ENCODE data around the gene FAM170B. TPM values are rescaled to one million over a fixed set of nuclear protein-coding genes. Genes with fewer than 3 reads are reported as not detected.
A peak's percentile ranks its signal among the peaks of the same experiment; 100 is the strongest.

The FAM170B gene
- total and polyA plus RNA-seq, 8 donors, result not detected

GRCh38 chr10:49118430-49119074 lies 15.3 kb downstream of the FAM170B start:
- Histone ChIP-seq H3K36me3 (no peaks in the 10 kb centered on the region), H3K4me1 (peaks cover 0 to 15% (median 4%) of the 10 kb centered on the region in 4 donors), H3K27ac (no peak overlapping the region), H3K4me3 (no peak overlapping the region), H3K9me3 (no peaks in the 10 kb centered on the region), H3K27me3 (peaks cover 0 to 26% (median 4%) of the 10 kb centered on the region in 3 donors)
- TF ChIP-seq CTCF (IDR thresholded peaks at IDR 0.05) (no peak), EP300 (IDR thresholded peaks at IDR 0.05) (no peak), POLR2AphosphoS5 (IDR thresholded peaks at IDR 0.05) (no peak), POLR2A (IDR thresholded peaks at IDR 0.05) (no peak)
- no peak for DNase-seq
- 47 to 67% (median 56%) methylated on average over 6 of the region's 6 CpGs for WGBS, 5 donors
- intact Hi-C loops (cut with DNase I; ENCODE audit: low total_unique reads), result no loop called here

DNA sequence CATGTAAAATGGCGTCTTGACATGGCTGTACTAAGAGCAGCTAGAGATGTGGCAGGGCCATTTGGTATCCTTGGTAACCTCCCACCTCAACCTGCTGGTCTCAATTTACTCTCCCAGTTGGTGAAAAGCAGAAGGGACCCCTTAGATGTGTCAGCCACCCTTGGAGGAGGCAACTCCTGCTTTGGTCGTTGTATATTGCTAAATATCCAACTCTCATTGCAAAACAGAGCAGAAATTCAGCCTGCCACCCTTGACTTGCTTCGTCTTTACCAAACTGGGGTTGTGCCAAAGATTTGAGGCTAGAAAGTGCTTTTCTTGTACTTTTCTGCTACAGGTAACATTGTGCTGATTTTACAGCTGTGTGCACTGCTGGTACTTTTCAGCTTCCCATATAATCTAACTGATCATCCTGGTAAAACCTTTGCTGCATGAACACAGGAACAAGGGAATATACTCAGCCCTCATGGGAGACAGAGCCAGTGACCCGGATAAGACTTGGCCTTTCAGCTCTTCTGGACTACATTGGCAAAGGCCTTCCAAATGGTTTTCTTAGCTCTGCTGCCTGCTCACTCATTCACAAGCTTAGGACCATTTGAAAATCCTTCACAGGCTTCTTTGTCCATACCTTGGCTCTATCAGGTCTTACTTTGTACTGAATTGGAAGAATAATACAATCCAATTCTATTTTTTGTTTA lies 16.3 kb downstream of the FAM170B start:
- no peak for DNase-seq
- H3K4me1 ChIP-seq, result peaks cover 0 to 25% (median 8%) of the 10 kb centered on the region in 4 donors
- no peaks in the 10 kb centered on the region for H3K9me3 ChIP-seq
- TF ChIP-seq POLR2A (IDR thresholded peaks at IDR 0.05) (no peak), CTCF (IDR thresholded peaks at IDR 0.05) (no peak), POLR2AphosphoS5 (IDR thresholded peaks at IDR 0.05) (no peak), EP300 (IDR thresholded peaks at IDR 0.05) (no peak)
- peaks cover 0 to 26% (median 4%) of the 10 kb centered on the region in 3 donors for H3K27me3 ChIP-seq
- no peak overlapping the region for H3K27ac ChIP-seq
- H3K4me3 ChIP-seq, result no peak overlapping the region
- 75 to 85% (median 79%) methylated on average over 4 of the region's 4 CpGs for WGBS, 5 donors
- intact Hi-C loops (cut with DNase I; ENCODE audit: low total_unique reads), result no loop called here
- H3K36me3 ChIP-seq, result no peaks in the 10 kb centered on the region

- WGBS, 5 donors, result 81 to 90% (median 82%) methylated on average over 5 of the region's 5 CpGs
- Histone ChIP-seq H3K27me3 (peaks cover 0 to 26% (median 4%) of the 10 kb centered on the region in 3 donors), H3K36me3 (no peaks in the 10 kb centered on the region), H3K27ac (peak overlapping the region in 1 of 5 donors; percentile 70), H3K9me3 (no peaks in the 10 kb centered on the region), H3K4me1 (peaks cover 0 to 33% (median 12%) of the 10 kb centered on the region in 4 donors), H3K4me3 (no peak overlapping the region)
- intact Hi-C loops (cut with DNase I; ENCODE audit: low total_unique reads), result no loop called here
- no peak for TF ChIP-seq POLR2A (IDR thresholded peaks at IDR 0.05)
- TF ChIP-seq EP300 (IDR thresholded peaks at IDR 0.05), result no peak
- TF ChIP-seq CTCF (IDR thresholded peaks at IDR 0.05), result no peak
- no peak for TF ChIP-seq POLR2AphosphoS5 (IDR thresholded peaks at IDR 0.05)
- DNase-seq, result no peak
Observed at GRCh38 chr10:49116509-49117375, 17.1 kb downstream of the FAM170B start.
